ENCODE measurements around the gene ITPRIPL2.

- TF ChIP-seq CTCF (IDR thresholded peaks at IDR 0.05) (no peak), POLR2AphosphoS5 (IDR thresholded peaks at IDR 0.05) (no peak), POLR2A (IDR thresholded peaks at IDR 0.05) (no peak)
These were observed 40.4 kb upstream of the ITPRIPL2 start for GRCh38 chr16:19073344-19073743.

Data from prostate gland (tissue), 2 donors.